ENCODE data around the gene PI4K2B.
"Not testable (repeated sequence)": the region's sequence is repeated elsewhere in the genome, so short reads cannot be mapped to it uniquely, and the experiment has no call there.

The PI4K2B gene

GRCh38 chr4:25321703-25322102 is 87.9 kb downstream of the PI4K2B start:
- Histone ChIP-seq H3K4me2 (ENCODE audit: low read length) (no peak overlapping the region), H4K20me1 (ENCODE audit: control insufficient read depth, insufficient read depth, low read depth, low read length) (no peaks in the 10 kb centered on the region), H3K4me1 (ENCODE audit: control insufficient read depth, low read length) (no peaks in the 10 kb centered on the region), H3K9me3 (ENCODE audit: control insufficient read depth, insufficient read depth, low read length) (no peaks in the 10 kb centered on the region), H3K27ac (ENCODE audit: low read depth, low read length) (no peak overlapping the region), H3F3A (ENCODE audit: control insufficient read depth, insufficient read depth) (peaks cover 4% of the 10 kb centered on the region), H3K4me3 (ENCODE audit: low read length) (no peak overlapping the region), H3K79me2 (ENCODE audit: control insufficient read depth, low read length) (peaks cover 3% of the 10 kb centered on the region; the same call in 1 of the 2 replicates), H3K9me2 (replicated peaks; ENCODE audit: control insufficient read depth, low read length) (no peaks in the 10 kb centered on the region), H3K36me3 (ENCODE audit: control insufficient read depth, low read length) (peaks cover 17% of the 10 kb centered on the region), H3K27me3 (ENCODE audit: control insufficient read depth, low read length) (no peaks in the 10 kb centered on the region)
- no peak for TF ChIP-seq EZH2phosphoT487 (IDR thresholded peaks at IDR 0.05; ENCODE audit: borderline replicate concordance, low read length)
- no peak for TF ChIP-seq CTCF (IDR thresholded peaks at IDR 0.05; ENCODE audit: low read depth, low read length, poor library complexity, severe bottlenecking)

GRCh38 chr4:25328463-25328862 is 94.6 kb downstream of the PI4K2B start:
- H3K4me1 ChIP-seq (ENCODE audit: control insufficient read depth, low read length); H3K4me3 ChIP-seq (ENCODE audit: low read length); H3F3A ChIP-seq (ENCODE audit: control insufficient read depth, insufficient read depth); H3K79me2 ChIP-seq (ENCODE audit: control insufficient read depth, low read length); H3K9me3 ChIP-seq (ENCODE audit: control insufficient read depth, insufficient read depth, low read length); H3K36me3 ChIP-seq (ENCODE audit: control insufficient read depth, low read length); H4K20me1 ChIP-seq (ENCODE audit: control insufficient read depth, insufficient read depth, low read depth, low read length); H3K4me2 ChIP-seq (ENCODE audit: low read length); H3K9me2 ChIP-seq (replicated peaks; ENCODE audit: control insufficient read depth, low read length); H3K27ac ChIP-seq (ENCODE audit: low read depth, low read length); H3K27me3 ChIP-seq (ENCODE audit: control insufficient read depth, low read length): not testable (repeated sequence)

Data from DOHH2 (cell line).